Esophagus muscularis mucosa (tissue), 3 donors: ENCODE data around the gene NPIPB8.

Experiments
- CTCF ChIP-seq, 3 experiments: fragments of 200-600 bp in 2 of 3; fragments of 450-650 bp in 1 of 3; sonication (generic) in 2 of 3; IDR thresholded peaks; one replicate each; pipeline ENCODE4 v1.5.1; 2017 to 2019; ENCODE audit warnings: antibody characterized with exemption in 3 of 3, mild to moderate bottlenecking in 2 of 3, moderate library complexity in 1 of 3
- POLR2A ChIP-seq: fragments of 450-650 bp; IDR thresholded peaks from one replicate; pipeline ENCODE4 v1.6.1; 2017; ENCODE audit warnings: antibody characterized with exemption, moderate library complexity, mild to moderate bottlenecking, low read depth
- POLR2AphosphoS5 ChIP-seq, 2 donors: sonication (generic); formaldehyde crosslinking; IDR thresholded peaks; one replicate each; pipeline ENCODE4 v1.6.1; 2017; ENCODE audit warnings: antibody characterized with exemption in 2 of 2

- TF ChIP-seq POLR2AphosphoS5 (IDR thresholded peaks at IDR 0.05) (no peak), CTCF (IDR thresholded peaks at IDR 0.05) (no peak), POLR2A (no peak)
These were observed 47.2 kb upstream of the NPIPB8 start for GRCh38 chr16:28590384-28591340.
